HepG2 (cell line): ENCODE results near the gene MRPL50. TPM values are rescaled to one million over a fixed set of nuclear protein-coding genes. Genes with fewer than 3 reads are reported as not detected.

Experiments
- ATAC-seq: fragments of 200-7000 bp; cut with Tn5 transposase; 3 replicates; pipeline ENCODE4 v1.9.1; 2020; ENCODE audit warnings: mild to moderate bottlenecking, moderate library complexity
- BruUV-seq: library from RNA; stranded (reverse); fragments of 400-500 nt; replicated peaks from 2 replicates; lab custom pipeline; 2021; lab: Mats Ljungman, UMichigan
- CTCF ChIA-PET: fragments of 300-600 bp; formaldehyde crosslinking; extraction: SDS; loops from one replicate; lab custom pipeline; 2021; ENCODE audit warnings: low total read pairs, inconsistent platforms, low intra/inter-chr PET ratio; lab: Yijun Ruan, JAX
- POLR2A ChIA-PET: fragments of 350-600 bp; sonication (Branson Sonifier 250); formaldehyde crosslinking; loops from one replicate; lab custom pipeline; 2020; ENCODE audit warnings: antibody characterized with exemption, inconsistent platforms; lab: Yijun Ruan, JAX
- DNase-seq: peaks from one replicate; pipeline ENCODE4 v3.0.0-alpha.2; 2015; ENCODE audit warnings: low spot score
- FAIRE-seq: peaks from 3 replicates; lab custom pipeline; 2011; peaks lifted over from hg19 to GRCh38; lab: Jason Lieb, UNC
- H2AFZ ChIP-seq: one replicate; pipeline ENCODE4 v1.6.1; 2011; ENCODE audit warnings: low read length, inconsistent platforms
- H3K27ac ChIP-seq: fragments of 300-600 bp; 3 replicates; pipeline ENCODE4 v1.8.0; 2011; ENCODE audit warnings: mixed run types, mild to moderate bottlenecking, mixed read lengths, low read length, inconsistent platforms; ENCODE audit not compliant: insufficient read depth; ENCODE audit errors: extremely low read length
- H3K27me3 ChIP-seq, 2 experiments: fragments of 200-600 bp in 1 of 2; 2 replicates in 1 of 2; 3 replicates in 1 of 2; pipeline versions ENCODE4 v1.6.0 to v1.8.0; 2011; ENCODE audit warnings: low read length in 2 of 2, mild to moderate bottlenecking in 2 of 2, moderate library complexity in 2 of 2, inconsistent platforms in 1 of 2; ENCODE audit not compliant: insufficient read depth in 2 of 2, control insufficient read depth in 1 of 2
- H3K36me3 ChIP-seq, 2 experiments: fragments of 200-600 bp in 1 of 2; replicated peaks in 1 of 2; 2 replicates in 1 of 2; 3 replicates in 1 of 2; pipeline versions ENCODE4 v1.5.1 to v1.8.0; 2011; ENCODE audit warnings: low read length in 2 of 2, inconsistent platforms in 1 of 2; ENCODE audit not compliant: insufficient read depth in 2 of 2, control insufficient read depth in 1 of 2
- H3K4me1 ChIP-seq: 2 replicates; pipeline ENCODE4 v1.5.1; 2012; ENCODE audit warnings: low read length, inconsistent platforms; ENCODE audit not compliant: insufficient read depth
- H3K4me2 ChIP-seq: 2 replicates; pipeline ENCODE4 v1.6.0; 2011; ENCODE audit warnings: low read depth, low read length, inconsistent platforms
- H3K4me3 ChIP-seq, 3 experiments: fragments of 200-600 bp in 1 of 3; sonication (generic), shearing (Covaris generic) in 1 of 3; replicated peaks in 1 of 3; 2 replicates each; pipeline ENCODE4 v1.5.1; 2011 to 2016; ENCODE audit warnings: low read length in 3 of 3, inconsistent platforms in 2 of 3, low read depth in 2 of 3, mild to moderate bottlenecking in 2 of 3, control low read depth in 1 of 3, mixed read lengths in 1 of 3; ENCODE audit not compliant: insufficient read depth in 1 of 3
- H3K79me2 ChIP-seq: one replicate; pipeline ENCODE4 v1.6.1; 2011; ENCODE audit warnings: low read length, inconsistent platforms; ENCODE audit not compliant: insufficient read depth
- H3K9ac ChIP-seq: 2 replicates; pipeline ENCODE4 v1.6.0; 2011; ENCODE audit warnings: mild to moderate bottlenecking, low read depth, low read length, inconsistent platforms; ENCODE audit not compliant: insufficient read depth
- H3K9me3 ChIP-seq: 2 replicates; pipeline ENCODE4 v1.5.1; 2012; ENCODE audit warnings: mild to moderate bottlenecking, low read length
- H4K20me1 ChIP-seq: 2 replicates; pipeline ENCODE4 v1.6.0; 2011; ENCODE audit warnings: inconsistent platforms, mild to moderate bottlenecking, low read length, moderate library complexity; ENCODE audit not compliant: insufficient read depth
- E2F1 ChIP-seq: sonication (generic); formaldehyde crosslinking; IDR thresholded peaks from 2 replicates; pipeline ENCODE4 v1.5.0; 2020; ENCODE audit warnings: missing genetic modification reagents
- GATAD1 ChIP-seq: IDR thresholded peaks from 2 replicates; pipeline ENCODE4 v1.6.1; 2016; ENCODE audit warnings: missing genetic modification reagents, missing compliant biosample characterization
- GRHL1 ChIP-seq: sonication (generic); formaldehyde crosslinking; conservative IDR thresholded peaks from 2 replicates; pipeline ENCODE4 v1.8.0; 2022; ENCODE audit warnings: missing genetic modification reagents
- HDAC1 ChIP-seq: sonication (generic); formaldehyde crosslinking; IDR thresholded peaks from 2 replicates; pipeline ENCODE4 v1.5.1; 2020; ENCODE audit warnings: mild to moderate bottlenecking, missing genetic modification reagents
- HIVEP1 ChIP-seq: sonication (generic); formaldehyde crosslinking; IDR thresholded peaks from 2 replicates; pipeline ENCODE4 v1.4.0; 2020; ENCODE audit warnings: mild to moderate bottlenecking, missing genetic modification reagents
- HOMEZ ChIP-seq: IDR thresholded peaks from 2 replicates; pipeline ENCODE4 v1.6.1; 2016; ENCODE audit warnings: low read depth
- KDM3A ChIP-seq: IDR thresholded peaks from 2 replicates; pipeline ENCODE4 v1.6.1; 2018; ENCODE audit warnings: low read depth, missing compliant biosample characterization
- MED13 ChIP-seq: sonication (generic); formaldehyde crosslinking; IDR thresholded peaks from 2 replicates; pipeline ENCODE4 v1.5.0; 2020; ENCODE audit warnings: missing genetic modification reagents
- MTF1 ChIP-seq: sonication (generic); formaldehyde crosslinking; IDR thresholded peaks from 2 replicates; pipeline ENCODE4 v1.5.0; 2020; ENCODE audit warnings: missing genetic modification reagents
- MXD3 ChIP-seq: IDR thresholded peaks from 2 replicates; pipeline ENCODE4 v1.6.1; 2016; ENCODE audit warnings: mild to moderate bottlenecking, missing biosample characterization, missing genetic modification reagents
- RNF2 ChIP-seq: fragments of 450-650 bp; conservative IDR thresholded peaks from 2 replicates; pipeline ENCODE4 v1.6.1; 2016; ENCODE audit warnings: low read depth
- TBX3 ChIP-seq: fragments of 450-650 bp; IDR thresholded peaks from 2 replicates; pipeline ENCODE4 v1.6.1; 2017; ENCODE audit warnings: antibody characterized with exemption, mild to moderate bottlenecking, inconsistent platforms, borderline replicate concordance
- TERF1 ChIP-seq: sonication (generic); formaldehyde crosslinking; IDR thresholded peaks from 2 replicates; pipeline ENCODE4 v1.8.0; 2022; ENCODE audit warnings: mild to moderate bottlenecking, missing genetic modification reagents, moderate library complexity
- TP53 ChIP-seq: sonication (generic); formaldehyde crosslinking; conservative IDR thresholded peaks from 2 replicates; pipeline ENCODE4 v1.4.0; 2020; ENCODE audit warnings: missing genetic modification reagents
- ZC3H13 ChIP-seq: sonication (generic); formaldehyde crosslinking; IDR thresholded peaks from 2 replicates; pipeline ENCODE4 v1.8.1; 2023; ENCODE audit warnings: mild to moderate bottlenecking, missing genetic modification reagents, moderate library complexity
- ZKSCAN5 ChIP-seq: sonication (generic); formaldehyde crosslinking; IDR thresholded peaks from 2 replicates; pipeline ENCODE4 v1.5.1; 2020; ENCODE audit warnings: mild to moderate bottlenecking, missing genetic modification reagents
- ZNF225 ChIP-seq: sonication (generic); formaldehyde crosslinking; IDR thresholded peaks from 2 replicates; pipeline ENCODE4 v1.4.0; 2020; ENCODE audit warnings: mild to moderate bottlenecking, missing genetic modification reagents
- ZNF296 ChIP-seq: sonication (generic); formaldehyde crosslinking; conservative IDR thresholded peaks from 2 replicates; pipeline ENCODE4 v1.5.0; 2020; ENCODE audit warnings: mild to moderate bottlenecking, missing genetic modification reagents
- ZNF484 ChIP-seq: sonication (generic); formaldehyde crosslinking; IDR thresholded peaks from 2 replicates; pipeline ENCODE4 v1.5.1; 2020; ENCODE audit warnings: mild to moderate bottlenecking, low read depth, missing genetic modification reagents, borderline replicate concordance
- ZNF788 ChIP-seq: sonication (generic); formaldehyde crosslinking; IDR thresholded peaks from 2 replicates; pipeline ENCODE4 v1.5.0; 2020; ENCODE audit warnings: mild to moderate bottlenecking, missing genetic modification reagents, borderline replicate concordance
- WGBS: methylation state at CpG from one replicate; pipeline ENCODE4 v1.1.6; 2017; ENCODE audit warnings: low lambda C conversion rate; 5-methylcytosine and 5-hydroxymethylcytosine counted together
- in situ Hi-C: cut with HindIII; loops from 2 replicates; pipeline ENCODE4 v1.10.0; 2017; ENCODE audit warnings: low pct_unique_long_range_greater_than_20kb; ENCODE audit not compliant: extremely low pct_ligation_motif_present
- intact Hi-C: fragments of 100-400 bp; cut with micrococcal nuclease; formaldehyde crosslinking; loops from one replicate; pipeline ENCODE4 v1.10.0; 2022; ENCODE audit not compliant: unreplicated experiment
- polyA plus RNA-seq, 8 experiments: library from polyadenylated mRNA; depleted of rRNA in 3 of 8; stranded (reverse) in 7 of 8; unstranded in 1 of 8; fragments of >200 nt; fragmentation: Illumina TruSeq in 4 of 8; extraction: Trizol in 4 of 8; gene quantifications; 2 replicates each; pipeline versions ENCODE4 v1.2.1 to v1.2.3, GENCODE V29; 2011 to 2016; ENCODE audit warnings: low read depth in 4 of 8, missing spikeins in 1 of 8, mixed read lengths in 1 of 8; ENCODE audit not compliant: insufficient read depth in 1 of 8
- total RNA-seq, 5 experiments: library from RNA; depleted of rRNA; stranded (reverse); fragments of >200 nt; fragmentation: Illumina TruSeq; extraction: Trizol; gene quantifications; 2 replicates each; pipeline ENCODE4 v1.2.3, GENCODE V29; 2016; ENCODE audit warnings: low read depth in 1 of 5

MRPL50 gene
- total and polyA plus RNA-seq, 2 of the 13 experiments (the other 11 are each of a cell fraction or from before 2014, with no cell fraction given): 37.1 to 70.0 TPM

GRCh38 chr9:101434998-101435397 lies 36.6 kb upstream of the MRPL50 start (continued):
- TF ChIP-seq HOMEZ: no peak
- TF ChIP-seq MTF1 (CRISPR knock-in tag): no peak
- no peak for TF ChIP-seq ZC3H13 (CRISPR knock-in tag)
- TF ChIP-seq GRHL1 (CRISPR knock-in tag): no peak
- no peak for TF ChIP-seq GATAD1 (CRISPR knock-in tag)
- TF ChIP-seq E2F1 (CRISPR knock-in tag): no peak
- no peak for TF ChIP-seq KDM3A
- TF ChIP-seq ZNF484: no peak
- TF ChIP-seq, all 625 proteins: peak for 4

- CTCF ChIA-PET: no interaction called here
- FAIRE-seq (peak; percentile 89), ATAC-seq (peak; percentile 98), DNase-seq (peak; percentile 94)
- in situ Hi-C loops (no loop called here), intact Hi-C loops (loop anchor here (1.0 kb wide), 1 partner anchor 12 kb away; no protein-coding TSS in a partner anchor)
- no peaks in the 10 kb centered on the region for H3K27me3 ChIP-seq
- peak overlapping the region; percentile 59 for H3K4me2 ChIP-seq
- no peaks in the 10 kb centered on the region for H3K36me3 ChIP-seq
- no peaks in the 10 kb centered on the region for H3K9me3 ChIP-seq
- H3K79me2 ChIP-seq: no peaks in the 10 kb centered on the region
- no TSS peak for BruUV-seq
- H2AFZ ChIP-seq: no peak overlapping the region
- H3K4me3 ChIP-seq: peak overlapping the region in 2 of 3 experiments; percentile 21 to 32; a peak in 2 of 6 replicates
- POLR2A ChIA-PET: interaction anchor here (1.4 to 4.0 kb wide), 3 partner anchors 13 to 79 kb away, joined by 4 to 23 read pairs (median 9); partner anchors contain the start of genes MRPL50 and ZNF189
- H3K9ac ChIP-seq: no peak overlapping the region
- H3K27ac ChIP-seq: peak overlapping the region; percentile 71
- H3K4me1 ChIP-seq: peaks cover 86% of the 10 kb centered on the region
- 0% methylated on average over 3 of the region's 3 CpGs for WGBS
- H4K20me1 ChIP-seq: no peaks in the 10 kb centered on the region
- no peak for TF ChIP-seq TP53
- no peak for TF ChIP-seq HIVEP1 (CRISPR knock-in tag)
- TF ChIP-seq TBX3: peak; percentile 64; the same call in 1 of the 2 replicates
- TF ChIP-seq MED13 (CRISPR knock-in tag): peak; percentile 76; the same call in 1 of the 2 replicates
- no peak for TF ChIP-seq RNF2
- peak; percentile 74 for TF ChIP-seq HDAC1 (CRISPR knock-in tag)
- no peak for TF ChIP-seq TERF1 (CRISPR knock-in tag)
- no peak for TF ChIP-seq MXD3
- TF ChIP-seq ZKSCAN5 (CRISPR knock-in tag): no peak
- TF ChIP-seq ZNF296: no peak
- no peak for TF ChIP-seq ZNF788
- no peak for TF ChIP-seq ZNF225 (CRISPR knock-in tag)
Observed at GRCh38 chr9:101433229-101433628, 34.8 kb upstream of the MRPL50 start.
